Globus pallidus (tissue), 1 donor: ENCODE measurements around the gene MEGF8.
A peak's percentile ranks its signal among the peaks of the same experiment; 100 is the strongest.

Experiments
- DNase-seq: peaks from one replicate; pipeline ENCODE4 v3.0.0-alpha.2; 2015; ENCODE audit warnings: low spot score

MEGF8 gene

DNA sequence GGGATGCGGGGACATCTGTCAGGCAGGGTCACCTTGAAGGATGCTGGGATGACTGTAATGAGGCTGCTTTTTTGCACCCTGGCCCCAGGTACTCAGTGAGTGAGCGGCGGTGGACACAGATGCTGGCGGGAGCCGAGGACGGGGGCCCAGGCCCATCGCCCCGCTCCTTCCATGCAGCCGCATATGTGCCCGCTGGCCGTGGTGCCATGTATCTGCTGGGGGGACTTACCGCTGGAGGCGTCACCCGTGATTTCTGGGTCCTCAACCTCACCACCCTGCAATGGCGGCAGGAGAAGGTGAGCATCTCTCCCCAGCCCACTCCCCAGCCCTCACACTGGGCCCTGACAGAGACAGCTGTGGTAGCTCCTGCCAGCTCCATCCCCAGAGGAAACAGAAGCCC lies 31.3 kb downstream of the MEGF8 start:
- DNase-seq = no peak

GRCh38 chr19:42357290-42357689 lies 31.9 kb downstream of the MEGF8 start:
- DNase-seq = no peak

- DNase-seq = no peak
Measured at GRCh38 chr19:42360787-42361544, 35.5 kb downstream of the MEGF8 start.

DNA sequence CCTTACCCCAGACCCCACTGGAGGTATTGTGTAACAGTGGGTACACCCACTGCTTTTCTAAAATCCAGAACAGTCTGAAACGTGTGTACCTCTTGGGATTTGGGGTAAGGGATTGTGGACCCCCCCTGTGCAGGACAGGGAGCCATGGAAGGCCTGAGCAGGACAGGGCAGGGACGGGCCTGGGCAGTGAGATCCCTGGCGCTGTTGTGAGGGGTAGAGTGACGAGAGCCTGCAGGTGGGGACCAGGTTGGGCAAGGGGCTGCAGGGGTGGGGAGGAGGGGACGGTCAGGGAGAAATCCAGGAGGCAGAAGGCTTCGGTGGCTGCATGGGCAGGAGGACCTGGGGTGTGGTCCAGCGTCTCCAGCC lies 36.1 kb downstream of the MEGF8 start:
- DNase-seq = no peak

GRCh38 chr19:42362342-42362741 lies 36.9 kb downstream of the MEGF8 start:
- DNase-seq = no peak

DNA sequence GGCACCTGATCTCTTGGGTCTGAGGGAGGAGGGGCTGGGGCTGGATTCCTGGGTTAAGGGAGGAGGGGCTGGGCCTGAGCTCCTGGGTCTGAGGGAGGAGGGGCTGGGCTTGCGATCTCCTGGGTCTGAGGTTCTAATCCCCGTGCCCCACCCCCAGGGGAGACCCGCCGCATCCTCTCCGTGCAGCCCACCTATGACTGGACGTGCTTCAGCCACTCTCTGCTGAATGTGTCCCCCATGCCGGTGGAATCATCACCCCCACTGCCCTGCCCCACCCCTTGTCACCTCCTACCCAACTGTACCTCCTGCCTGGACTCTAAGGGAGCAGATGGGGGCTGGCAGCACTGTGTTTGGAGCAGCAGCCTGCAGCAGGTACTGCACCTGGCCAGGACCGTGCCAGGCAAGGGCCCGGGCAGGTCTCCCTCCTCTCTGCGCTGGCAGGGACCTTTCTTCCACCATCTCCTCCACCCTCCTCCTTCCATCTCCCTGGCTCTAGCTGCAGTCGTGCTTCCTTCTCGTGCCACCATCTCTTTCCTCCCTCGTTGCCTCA lies 37.5 kb downstream of the MEGF8 start:
- no peak for DNase-seq

- DNase-seq = peak; percentile 48
Measured at GRCh38 chr19:42363614-42364346, 38.3 kb downstream of the MEGF8 start.

GRCh38 chr19:42366673-42367072 lies 41.2 kb downstream of the MEGF8 start:
- no peak for DNase-seq

- DNase-seq = no peak
Measured at GRCh38 chr19:42367929-42368328, 42.5 kb downstream of the MEGF8 start.

DNA sequence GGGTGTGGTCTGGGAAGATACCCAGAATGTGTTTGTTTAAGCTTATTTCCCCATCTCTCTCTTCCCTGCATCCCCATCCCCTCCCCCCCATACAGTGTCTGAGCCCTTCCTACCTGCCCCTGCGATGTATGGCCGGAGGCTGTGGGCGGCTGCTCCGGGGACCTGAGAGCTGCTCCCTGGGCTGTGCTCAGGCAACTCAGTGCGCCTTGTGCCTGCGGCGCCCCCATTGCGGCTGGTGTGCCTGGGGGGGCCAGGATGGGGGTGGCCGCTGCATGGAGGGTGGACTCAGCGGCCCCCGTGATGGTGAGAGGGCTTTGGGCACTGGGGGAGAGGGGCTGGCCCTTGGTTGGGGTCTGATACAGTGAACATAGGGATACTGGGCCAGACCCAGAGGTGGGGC lies 42.9 kb downstream of the MEGF8 start:
- no peak for DNase-seq

DNA sequence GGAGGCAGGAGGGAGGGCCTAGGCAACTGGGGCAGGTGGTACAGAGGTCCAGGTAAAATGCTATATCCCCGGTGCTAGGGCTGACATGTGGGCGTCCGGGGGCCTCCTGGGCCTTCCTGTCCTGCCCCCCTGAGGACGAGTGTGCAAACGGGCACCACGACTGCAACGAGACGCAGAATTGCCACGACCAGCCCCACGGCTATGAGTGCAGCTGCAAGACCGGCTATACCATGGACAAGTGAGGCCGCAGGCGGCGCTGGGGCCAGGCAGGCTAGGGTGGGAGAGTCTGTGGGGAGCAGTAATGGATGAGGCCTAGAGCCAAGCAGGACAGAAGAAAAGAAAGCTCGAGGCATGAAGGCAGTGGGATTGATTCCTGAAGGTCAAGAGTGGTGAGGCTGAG lies 43.3 kb downstream of the MEGF8 start:
- no peak for DNase-seq

GRCh38 chr19:42369433-42370067 lies 44.1 kb downstream of the MEGF8 start:
- no peak for DNase-seq

GRCh38 chr19:42370068-42370520 lies 44.7 kb downstream of the MEGF8 start:
- no peak for DNase-seq

DNA sequence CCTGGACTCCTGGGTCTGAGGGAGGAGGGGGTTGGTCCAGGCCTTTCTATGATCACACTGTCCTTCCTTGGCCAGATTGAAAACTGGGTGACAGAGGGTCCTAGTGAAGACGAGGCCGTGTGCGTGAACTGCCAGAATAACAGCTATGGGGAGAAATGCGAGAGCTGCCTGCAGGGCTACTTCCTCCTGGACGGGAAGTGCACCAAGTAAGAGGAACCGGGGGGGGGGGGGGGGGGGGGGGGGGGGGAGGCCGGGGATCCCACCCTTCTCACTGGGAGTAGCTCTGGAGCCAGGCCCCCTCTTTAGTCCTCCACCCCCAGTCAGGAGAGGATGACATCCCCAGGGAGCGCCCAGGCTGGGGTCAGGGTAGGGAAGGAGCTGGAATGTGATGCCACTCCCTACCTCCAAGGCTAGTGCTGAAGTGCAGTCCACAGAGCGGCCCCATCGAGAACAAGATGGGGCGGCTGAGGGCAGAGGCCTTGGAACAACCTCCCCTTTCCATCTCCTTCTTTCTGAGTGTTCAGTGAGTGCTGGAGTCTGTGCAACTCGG lies 45.3 kb downstream of the MEGF8 start:
- peak; percentile 19 for DNase-seq

GRCh38 chr19:42374826-42375376 lies 49.5 kb downstream of the MEGF8 start:
- no peak for DNase-seq

GRCh38 chr19:42375415-42376176 lies 50.2 kb downstream of the MEGF8 start:
- no peak for DNase-seq

DNA sequence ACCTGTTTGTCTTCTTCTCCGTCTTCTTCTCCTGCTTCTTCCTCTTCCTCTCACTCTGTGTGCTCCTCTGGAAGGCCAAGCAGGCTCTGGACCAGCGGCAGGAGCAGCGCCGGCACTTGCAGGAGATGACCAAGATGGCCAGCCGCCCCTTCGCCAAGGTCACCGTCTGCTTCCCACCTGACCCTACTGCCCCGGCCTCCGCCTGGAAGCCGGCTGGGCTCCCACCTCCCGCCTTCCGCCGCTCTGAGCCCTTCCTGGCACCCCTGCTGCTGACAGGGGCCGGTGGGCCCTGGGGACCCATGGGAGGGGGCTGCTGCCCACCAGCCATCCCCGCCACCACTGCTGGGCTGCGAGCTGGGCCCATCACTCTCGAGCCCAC lies 50.7 kb downstream of the MEGF8 start:
- no peak for DNase-seq

- no peak for DNase-seq
Measured at GRCh38 chr19:42378225-42379215, 53.1 kb downstream of the MEGF8 start.

GRCh38 chr19:42380155-42380554 lies 54.7 kb downstream of the MEGF8 start:
- no peak for DNase-seq
